HepG2 (cell line): ENCODE results near the gene DHX34. TPM values are rescaled to one million over a fixed set of nuclear protein-coding genes. Genes with fewer than 3 reads are reported as not detected.

Experiments
- FOXO1 ChIP-seq: sonication (generic); formaldehyde crosslinking; IDR thresholded peaks from 2 replicates; pipeline ENCODE4 v1.4.0; 2020; ENCODE audit warnings: missing genetic modification reagents
- REL ChIP-seq: sonication (generic); formaldehyde crosslinking; conservative IDR thresholded peaks from 2 replicates; pipeline ENCODE4 v1.8.0; 2022; ENCODE audit warnings: mild to moderate bottlenecking, missing genetic modification reagents, moderate library complexity
- ZC3H13 ChIP-seq: sonication (generic); formaldehyde crosslinking; IDR thresholded peaks from 2 replicates; pipeline ENCODE4 v1.8.1; 2023; ENCODE audit warnings: mild to moderate bottlenecking, missing genetic modification reagents, moderate library complexity
- ZNF350 ChIP-seq: sonication (generic); formaldehyde crosslinking; IDR thresholded peaks from 2 replicates; pipeline ENCODE4 v1.4.0; 2020; ENCODE audit warnings: mild to moderate bottlenecking, low read depth, missing genetic modification reagents, borderline replicate concordance
- ZNF460 ChIP-seq: sonication (generic); formaldehyde crosslinking; IDR thresholded peaks from 2 replicates; pipeline ENCODE4 v1.5.1; 2020; ENCODE audit warnings: missing genetic modification reagents, mild to moderate bottlenecking, borderline replicate concordance
- ZNF562 ChIP-seq: sonication (generic); formaldehyde crosslinking; IDR thresholded peaks from 2 replicates; pipeline ENCODE4 v1.8.0; 2022; ENCODE audit warnings: missing genetic modification reagents, borderline replicate concordance
- ZNF614 ChIP-seq: IDR thresholded peaks from 2 replicates; pipeline ENCODE4 v1.6.1; 2018; ENCODE audit warnings: missing biosample characterization, missing genetic modification reagents, inconsistent platforms, borderline replicate concordance
- ZNF747 ChIP-seq: sonication (generic); formaldehyde crosslinking; IDR thresholded peaks from 2 replicates; pipeline ENCODE4 v1.8.1; 2023; ENCODE audit warnings: missing genetic modification reagents, mild to moderate bottlenecking, borderline replicate concordance
- polyA plus RNA-seq, 8 experiments: library from polyadenylated mRNA; depleted of rRNA in 3 of 8; stranded (reverse) in 7 of 8; unstranded in 1 of 8; fragments of >200 nt; fragmentation: Illumina TruSeq in 4 of 8; extraction: Trizol in 4 of 8; gene quantifications; 2 replicates each; pipeline versions ENCODE4 v1.2.1 to v1.2.3, GENCODE V29; 2011 to 2016; ENCODE audit warnings: low read depth in 4 of 8, missing spikeins in 1 of 8, mixed read lengths in 1 of 8; ENCODE audit not compliant: insufficient read depth in 1 of 8
- total RNA-seq, 5 experiments: library from RNA; depleted of rRNA; stranded (reverse); fragments of >200 nt; fragmentation: Illumina TruSeq; extraction: Trizol; gene quantifications; 2 replicates each; pipeline ENCODE4 v1.2.3, GENCODE V29; 2016; ENCODE audit warnings: low read depth in 1 of 5
- TF ChIP-seq, protein P1 (sequence below): IDR thresholded peaks from 2 replicates; pipeline ENCODE4 v1.6.1; 2016; ENCODE audit warnings: mild to moderate bottlenecking
- TF ChIP-seq, protein P2 (sequence below): sonication (generic); formaldehyde crosslinking; IDR thresholded peaks from 2 replicates; pipeline ENCODE4 v1.4.0; 2020; ENCODE audit warnings: low read depth, mild to moderate bottlenecking, missing genetic modification reagents
- TF ChIP-seq, protein P3 (sequence below): IDR thresholded peaks from 2 replicates; pipeline ENCODE4 v1.6.1; 2016; ENCODE audit warnings: low read depth
- TF ChIP-seq, protein P4 (sequence below): sonication (generic); formaldehyde crosslinking; IDR thresholded peaks from 2 replicates; pipeline ENCODE4 v1.8.1; 2022; ENCODE audit warnings: mild to moderate bottlenecking, missing genetic modification reagents
- TF ChIP-seq, protein P5 (sequence below): sonication (generic); formaldehyde crosslinking; IDR thresholded peaks from 2 replicates; pipeline ENCODE4 v1.4.0; 2020; ENCODE audit warnings: missing genetic modification reagents; ENCODE audit errors: not compliant biosample characterization
- TF ChIP-seq, protein P6 (sequence below): sonication (generic); formaldehyde crosslinking; IDR thresholded peaks from 2 replicates; pipeline ENCODE4 v1.4.0; 2020; ENCODE audit warnings: missing genetic modification reagents, borderline replicate concordance
- TF ChIP-seq, protein P7 (sequence below): IDR thresholded peaks from 2 replicates; pipeline ENCODE4 v1.6.1; 2012; ENCODE audit warnings: inconsistent platforms

DHX34 gene
- total and polyA plus RNA-seq, 2 of the 13 experiments (the other 11 are each of a cell fraction or from before 2014, with no cell fraction given), result 9.2 to 12.0 TPM

DNA sequence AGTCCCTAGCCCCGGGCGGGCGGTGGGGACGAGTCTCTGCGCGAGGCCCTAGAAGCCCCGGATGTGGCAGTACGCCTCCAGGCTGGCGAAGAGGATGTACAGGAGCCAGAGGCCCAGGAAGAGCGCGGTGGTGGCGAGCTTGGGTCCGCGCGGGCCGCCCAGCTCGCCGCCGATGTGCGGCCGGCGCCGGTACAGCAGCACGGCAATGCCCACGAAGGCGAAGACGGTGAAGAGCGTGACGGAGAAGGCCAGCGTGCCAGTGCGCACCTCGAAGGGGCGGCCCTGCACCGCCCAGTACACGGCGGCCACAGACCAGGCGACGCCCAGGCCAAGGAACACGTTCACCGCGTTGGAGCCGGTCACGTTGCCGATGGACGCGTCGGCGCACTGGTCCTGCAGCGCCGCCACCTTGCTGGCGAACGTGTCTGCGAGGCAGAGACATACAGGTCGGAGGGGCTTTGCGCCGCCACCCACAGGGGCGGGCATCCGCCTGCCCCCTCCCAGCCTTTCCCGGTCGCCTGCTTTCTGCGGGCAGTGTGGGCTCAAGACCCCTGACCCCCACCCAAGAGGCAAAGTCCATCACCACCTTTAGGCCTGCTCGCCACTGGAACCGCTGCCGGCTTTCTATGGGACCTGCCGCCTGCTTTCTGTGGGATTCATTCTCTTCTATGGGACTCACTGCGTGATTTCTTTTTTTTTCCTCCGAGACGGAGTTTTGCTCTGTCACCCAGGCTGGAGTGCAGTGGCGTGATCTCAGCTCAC lies 81.1 kb downstream of the DHX34 start (continued):
- TF ChIP-seq, protein P1, sequence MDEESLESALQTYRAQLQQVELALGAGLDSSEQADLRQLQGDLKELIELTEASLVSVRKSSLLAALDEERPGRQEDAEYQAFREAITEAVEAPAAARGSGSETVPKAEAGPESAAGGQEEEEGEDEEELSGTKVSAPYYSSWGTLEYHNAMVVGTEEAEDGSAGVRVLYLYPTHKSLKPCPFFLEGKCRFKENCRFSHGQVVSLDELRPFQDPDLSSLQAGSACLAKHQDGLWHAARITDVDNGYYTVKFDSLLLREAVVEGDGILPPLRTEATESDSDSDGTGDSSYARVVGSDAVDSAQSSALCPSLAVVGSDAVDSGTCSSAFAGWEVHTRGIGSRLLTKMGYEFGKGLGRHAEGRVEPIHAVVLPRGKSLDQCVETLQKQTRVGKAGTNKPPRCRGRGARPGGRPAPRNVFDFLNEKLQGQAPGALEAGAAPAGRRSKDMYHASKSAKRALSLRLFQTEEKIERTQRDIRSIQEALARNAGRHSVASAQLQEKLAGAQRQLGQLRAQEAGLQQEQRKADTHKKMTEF, result peak; percentile 62; the same call in 1 of the 2 replicates
- TF ChIP-seq ZNF747, result 0 out of 2 replicates have a peak, but pooled peaks have one; percentile 30
- TF ChIP-seq, protein P2, sequence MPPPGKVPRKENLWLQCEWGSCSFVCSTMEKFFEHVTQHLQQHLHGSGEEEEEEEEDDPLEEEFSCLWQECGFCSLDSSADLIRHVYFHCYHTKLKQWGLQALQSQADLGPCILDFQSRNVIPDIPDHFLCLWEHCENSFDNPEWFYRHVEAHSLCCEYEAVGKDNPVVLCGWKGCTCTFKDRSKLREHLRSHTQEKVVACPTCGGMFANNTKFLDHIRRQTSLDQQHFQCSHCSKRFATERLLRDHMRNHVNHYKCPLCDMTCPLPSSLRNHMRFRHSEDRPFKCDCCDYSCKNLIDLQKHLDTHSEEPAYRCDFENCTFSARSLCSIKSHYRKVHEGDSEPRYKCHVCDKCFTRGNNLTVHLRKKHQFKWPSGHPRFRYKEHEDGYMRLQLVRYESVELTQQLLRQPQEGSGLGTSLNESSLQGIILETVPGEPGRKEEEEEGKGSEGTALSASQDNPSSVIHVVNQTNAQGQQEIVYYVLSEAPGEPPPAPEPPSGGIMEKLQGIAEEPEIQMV (CRISPR knock-in tag), result 0 out of 2 replicates have a peak, but pooled peaks have one; percentile 59
- TF ChIP-seq, protein P3, sequence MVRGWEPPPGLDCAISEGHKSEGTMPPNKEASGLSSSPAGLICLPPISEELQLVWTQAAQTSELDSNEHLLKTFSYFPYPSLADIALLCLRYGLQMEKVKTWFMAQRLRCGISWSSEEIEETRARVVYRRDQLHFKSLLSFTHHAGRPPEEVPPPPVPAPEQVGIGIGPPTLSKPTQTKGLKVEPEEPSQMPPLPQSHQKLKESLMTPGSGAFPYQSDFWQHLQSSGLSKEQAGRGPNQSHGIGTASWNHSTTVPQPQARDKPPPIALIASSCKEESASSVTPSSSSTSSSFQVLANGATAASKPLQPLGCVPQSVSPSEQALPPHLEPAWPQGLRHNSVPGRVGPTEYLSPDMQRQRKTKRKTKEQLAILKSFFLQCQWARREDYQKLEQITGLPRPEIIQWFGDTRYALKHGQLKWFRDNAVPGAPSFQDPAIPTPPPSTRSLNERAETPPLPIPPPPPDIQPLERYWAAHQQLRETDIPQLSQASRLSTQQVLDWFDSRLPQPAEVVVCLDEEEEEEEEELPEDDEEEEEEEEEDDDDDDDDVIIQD, result no peak
- TF ChIP-seq REL (CRISPR knock-in tag), result no peak
- no peak for TF ChIP-seq ZNF460 (CRISPR knock-in tag)
- TF ChIP-seq, protein P4, sequence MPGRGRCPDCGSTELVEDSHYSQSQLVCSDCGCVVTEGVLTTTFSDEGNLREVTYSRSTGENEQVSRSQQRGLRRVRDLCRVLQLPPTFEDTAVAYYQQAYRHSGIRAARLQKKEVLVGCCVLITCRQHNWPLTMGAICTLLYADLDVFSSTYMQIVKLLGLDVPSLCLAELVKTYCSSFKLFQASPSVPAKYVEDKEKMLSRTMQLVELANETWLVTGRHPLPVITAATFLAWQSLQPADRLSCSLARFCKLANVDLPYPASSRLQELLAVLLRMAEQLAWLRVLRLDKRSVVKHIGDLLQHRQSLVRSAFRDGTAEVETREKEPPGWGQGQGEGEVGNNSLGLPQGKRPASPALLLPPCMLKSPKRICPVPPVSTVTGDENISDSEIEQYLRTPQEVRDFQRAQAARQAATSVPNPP (CRISPR knock-in tag), result no peak
- peak; percentile 55; the same call in 1 of the 2 replicates for TF ChIP-seq ZNF350 (CRISPR knock-in tag)
- TF ChIP-seq ZNF562 (CRISPR knock-in tag), result no peak
- TF ChIP-seq, protein P5, sequence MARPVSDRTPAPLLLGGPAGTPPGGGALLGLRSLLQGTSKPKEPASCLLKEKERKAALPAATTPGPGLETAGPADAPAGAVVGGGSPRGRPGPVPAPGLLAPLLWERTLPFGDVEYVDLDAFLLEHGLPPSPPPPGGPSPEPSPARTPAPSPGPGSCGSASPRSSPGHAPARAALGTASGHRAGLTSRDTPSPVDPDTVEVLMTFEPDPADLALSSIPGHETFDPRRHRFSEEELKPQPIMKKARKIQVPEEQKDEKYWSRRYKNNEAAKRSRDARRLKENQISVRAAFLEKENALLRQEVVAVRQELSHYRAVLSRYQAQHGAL (CRISPR knock-in tag), result no peak
- no peak for TF ChIP-seq ZC3H13 (CRISPR knock-in tag)
- TF ChIP-seq, protein P6, sequence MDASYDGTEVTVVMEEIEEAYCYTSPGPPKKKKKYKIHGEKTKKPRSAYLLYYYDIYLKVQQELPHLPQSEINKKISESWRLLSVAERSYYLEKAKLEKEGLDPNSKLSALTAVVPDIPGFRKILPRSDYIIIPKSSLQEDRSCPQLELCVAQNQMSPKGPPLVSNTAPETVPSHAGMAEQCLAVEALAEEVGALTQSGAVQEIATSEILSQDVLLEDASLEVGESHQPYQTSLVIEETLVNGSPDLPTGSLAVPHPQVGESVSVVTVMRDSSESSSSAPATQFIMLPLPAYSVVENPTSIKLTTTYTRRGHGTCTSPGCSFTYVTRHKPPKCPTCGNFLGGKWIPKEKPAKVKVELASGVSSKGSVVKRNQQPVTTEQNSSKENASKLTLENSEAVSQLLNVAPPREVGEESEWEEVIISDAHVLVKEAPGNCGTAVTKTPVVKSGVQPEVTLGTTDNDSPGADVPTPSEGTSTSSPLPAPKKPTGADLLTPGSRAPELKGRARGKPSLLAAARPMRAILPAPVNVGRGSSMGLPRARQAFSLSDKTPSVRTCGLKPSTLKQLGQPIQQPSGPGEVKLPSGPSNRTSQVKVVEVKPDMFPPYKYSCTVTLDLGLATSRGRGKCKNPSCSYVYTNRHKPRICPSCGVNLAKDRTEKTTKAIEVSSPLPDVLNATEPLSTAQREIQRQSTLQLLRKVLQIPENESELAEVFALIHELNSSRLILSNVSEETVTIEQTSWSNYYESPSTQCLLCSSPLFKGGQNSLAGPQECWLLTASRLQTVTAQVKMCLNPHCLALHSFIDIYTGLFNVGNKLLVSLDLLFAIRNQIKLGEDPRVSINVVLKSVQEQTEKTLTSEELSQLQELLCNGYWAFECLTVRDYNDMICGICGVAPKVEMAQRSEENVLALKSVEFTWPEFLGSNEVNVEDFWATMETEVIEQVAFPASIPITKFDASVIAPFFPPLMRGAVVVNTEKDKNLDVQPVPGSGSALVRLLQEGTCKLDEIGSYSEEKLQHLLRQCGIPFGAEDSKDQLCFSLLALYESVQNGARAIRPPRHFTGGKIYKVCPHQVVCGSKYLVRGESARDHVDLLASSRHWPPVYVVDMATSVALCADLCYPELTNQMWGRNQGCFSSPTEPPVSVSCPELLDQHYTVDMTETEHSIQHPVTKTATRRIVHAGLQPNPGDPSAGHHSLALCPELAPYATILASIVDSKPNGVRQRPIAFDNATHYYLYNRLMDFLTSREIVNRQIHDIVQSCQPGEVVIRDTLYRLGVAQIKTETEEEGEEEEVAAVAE (CRISPR knock-in tag), result 0 out of 2 replicates have a peak, but pooled peaks have one; percentile 68
- TF ChIP-seq ZNF614 (CRISPR knock-in tag), result peak; percentile 44; the same call in 1 of the 2 replicates
- TF ChIP-seq, protein P7, sequence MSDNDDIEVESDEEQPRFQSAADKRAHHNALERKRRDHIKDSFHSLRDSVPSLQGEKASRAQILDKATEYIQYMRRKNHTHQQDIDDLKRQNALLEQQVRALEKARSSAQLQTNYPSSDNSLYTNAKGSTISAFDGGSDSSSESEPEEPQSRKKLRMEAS, result peak; percentile 95
- no peak for TF ChIP-seq FOXO1 (CRISPR knock-in tag)
